HUES64 (cell line): ENCODE measurements around the gene KBTBD8.
A peak's percentile ranks its signal among the peaks of the same experiment; 100 is the strongest.

Experiments
- H3K27ac ChIP-seq: 2 replicates; pipeline ENCODE4 v1.7.0; 2013; ENCODE audit warnings: low read depth, low read length, inconsistent platforms
- H3K27me3 ChIP-seq: 2 replicates; pipeline ENCODE4 v1.6.1; 2013; ENCODE audit warnings: mild to moderate bottlenecking, low read length; ENCODE audit not compliant: insufficient read depth
- H3K36me3 ChIP-seq: 2 replicates; pipeline ENCODE4 v1.6.1; 2013; ENCODE audit warnings: mild to moderate bottlenecking, low read length; ENCODE audit not compliant: insufficient read depth
- H3K4me1 ChIP-seq: 2 replicates; pipeline ENCODE4 v1.6.1; 2013; ENCODE audit warnings: mild to moderate bottlenecking, low read length, moderate library complexity; ENCODE audit not compliant: insufficient read depth
- H3K4me3 ChIP-seq: 2 replicates; pipeline ENCODE4 v1.5.1; 2013; ENCODE audit warnings: mild to moderate bottlenecking, low read length, moderate library complexity
- H3K9ac ChIP-seq: 2 replicates; pipeline ENCODE4 v1.6.1; 2013; ENCODE audit warnings: mild to moderate bottlenecking, low read depth, low read length
- H3K9me3 ChIP-seq: 2 replicates; pipeline ENCODE4 v1.6.1; 2013; ENCODE audit warnings: low read depth, low read length; ENCODE audit not compliant: insufficient read depth
- WGBS: fragments of 150-250, 120-280 bp; methylation state at CpG from one replicate; pipeline ENCODE4 v1.1.7; 2013; ENCODE audit warnings: missing lambda C conversion rate; 5-methylcytosine and 5-hydroxymethylcytosine counted together

The KBTBD8 gene

DNA sequence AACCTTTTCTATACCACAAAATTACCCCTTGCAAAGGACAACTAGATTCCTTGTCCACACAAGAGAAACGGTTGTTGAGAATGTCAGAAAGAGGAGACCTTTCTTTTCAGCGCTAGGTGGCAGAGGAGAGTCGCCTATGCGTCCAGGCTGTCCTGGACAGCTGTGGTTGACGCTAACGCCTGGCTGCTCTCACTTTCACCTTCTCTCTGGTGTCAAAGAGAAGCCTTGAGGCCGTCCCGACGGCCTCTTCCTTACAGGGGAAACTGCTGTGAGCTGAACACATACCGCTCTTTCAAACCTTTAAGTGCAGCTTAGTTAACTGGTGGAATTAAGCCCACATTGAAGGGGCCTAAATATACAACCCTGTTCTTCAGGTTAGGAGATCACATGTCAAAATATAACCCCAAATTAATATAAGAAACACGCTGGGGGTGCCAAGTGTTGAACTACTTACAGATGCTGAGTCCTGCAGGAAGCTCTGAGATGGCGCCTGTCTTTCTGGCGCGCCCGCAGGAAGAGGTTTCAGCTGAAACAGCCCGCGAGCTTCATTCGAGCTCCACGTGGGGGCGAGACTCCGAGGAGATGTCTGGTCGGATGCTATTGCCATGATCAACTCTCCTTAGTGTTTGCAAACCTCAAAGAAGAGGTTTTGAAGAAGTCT is 26.1 kb upstream of the KBTBD8 start:
- Histone ChIP-seq H3K4me3 (no peak overlapping the region), H3K4me1 (peaks cover 8% of the 10 kb centered on the region; the same call in 1 of the 2 replicates), H3K36me3 (no peaks in the 10 kb centered on the region), H3K9me3 (no peaks in the 10 kb centered on the region), H3K27ac (no peak overlapping the region), H3K27me3 (peaks cover 6% of the 10 kb centered on the region), H3K9ac (no peak overlapping the region)
- WGBS: 39% methylated on average over 22 of the region's 22 CpGs

DNA sequence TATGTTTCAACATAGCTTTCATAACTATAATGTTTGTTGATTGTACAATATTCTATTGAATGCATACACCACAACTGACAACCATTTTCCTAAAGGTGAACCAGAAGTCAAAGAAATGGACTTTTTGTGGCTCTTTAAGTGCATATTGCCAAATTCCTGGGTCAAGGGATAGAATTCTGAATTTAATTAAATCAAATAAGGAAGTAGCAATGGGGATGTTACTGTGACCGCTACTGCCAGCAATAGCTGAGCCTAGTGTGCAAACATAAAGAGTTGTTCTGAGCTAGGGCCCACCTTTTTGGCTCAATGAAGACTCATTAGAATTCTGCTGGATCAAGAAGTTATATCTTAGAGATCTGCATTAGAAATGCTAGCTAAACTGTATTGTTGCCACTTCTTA is 17.3 kb upstream of the KBTBD8 start:
- Histone ChIP-seq H3K27ac (no peak overlapping the region), H3K36me3 (no peaks in the 10 kb centered on the region), H3K9ac (no peak overlapping the region), H3K4me1 (peaks cover 8% of the 10 kb centered on the region), H3K27me3 (no peaks in the 10 kb centered on the region), H3K4me3 (no peak overlapping the region), H3K9me3 (no peaks in the 10 kb centered on the region)
- WGBS: 94% methylated on average over 1 of the region's 1 CpG

DNA sequence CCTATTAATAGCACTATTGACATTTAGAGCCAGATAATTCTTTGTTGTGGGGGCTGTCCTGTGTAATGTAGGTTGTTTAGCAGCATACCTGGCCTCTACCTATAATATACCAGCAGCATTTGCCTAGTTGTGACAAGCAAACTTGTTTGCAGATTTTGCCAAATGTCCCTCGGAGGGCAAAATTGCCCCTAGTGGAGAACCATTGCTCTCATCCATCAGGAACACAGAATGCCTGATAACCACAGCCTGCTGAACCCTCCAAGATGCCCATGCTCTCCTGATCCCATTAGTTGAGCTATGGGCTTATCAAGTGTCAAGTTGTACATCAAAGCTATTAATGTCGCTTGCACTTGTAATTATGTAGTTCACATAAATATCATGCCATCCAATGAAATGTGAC is 15.0 kb upstream of the KBTBD8 start:
- Histone ChIP-seq H3K27me3 (no peaks in the 10 kb centered on the region), H3K9me3 (no peaks in the 10 kb centered on the region), H3K9ac (no peak overlapping the region), H3K27ac (no peak overlapping the region), H3K4me3 (no peak overlapping the region), H3K36me3 (no peaks in the 10 kb centered on the region), H3K4me1 (peaks cover 8% of the 10 kb centered on the region)
- 88% methylated on average over 2 of the region's 2 CpGs for WGBS

DNA sequence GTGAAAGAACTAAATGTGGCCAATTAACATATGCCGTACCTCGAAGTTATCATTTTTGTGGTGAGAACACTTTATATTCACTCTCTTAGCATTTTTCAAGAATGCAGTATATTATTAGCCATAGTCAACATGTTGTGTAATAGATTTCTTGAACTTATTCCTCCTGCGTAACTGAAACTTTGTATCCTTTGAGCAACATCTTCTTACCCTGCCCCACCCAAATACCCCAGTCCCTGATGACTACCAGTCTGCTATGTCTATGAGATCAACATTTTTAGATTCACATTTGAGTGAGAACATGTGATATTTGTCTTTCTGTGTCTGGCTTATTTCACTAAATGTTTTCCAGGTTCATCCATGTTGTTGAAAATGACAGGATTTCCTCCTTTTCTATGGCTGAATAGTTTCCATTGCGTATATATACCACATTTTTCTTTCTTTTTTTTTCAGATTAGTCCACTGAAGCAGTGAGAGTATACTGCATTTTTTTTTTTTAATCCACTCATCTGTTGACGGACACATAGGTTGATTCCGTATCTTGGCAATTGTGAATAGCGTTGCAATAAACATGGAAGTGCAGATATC is 12.7 kb upstream of the KBTBD8 start:
- no peak overlapping the region for H3K27ac ChIP-seq

DNA sequence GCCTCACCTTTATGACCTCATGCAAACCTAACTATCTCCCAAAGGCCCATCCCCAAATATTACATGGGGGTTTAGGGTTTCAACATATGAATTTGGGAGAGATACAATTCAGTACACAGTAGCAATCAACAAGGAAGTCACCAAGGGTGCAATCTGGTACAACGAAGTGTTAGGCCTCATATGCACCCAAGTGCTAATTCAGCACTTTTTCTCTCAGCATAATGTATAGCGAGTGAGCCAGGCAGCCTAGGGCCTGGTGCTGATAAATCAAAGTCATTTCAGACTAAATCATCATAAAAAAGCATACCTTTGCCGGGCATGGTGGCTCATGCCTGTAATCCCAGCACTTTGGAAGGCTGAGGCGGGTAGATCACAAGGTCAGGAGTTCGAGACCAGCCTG is 11.7 kb upstream of the KBTBD8 start:
- Histone ChIP-seq H3K9ac (no peak overlapping the region), H3K4me1 (peaks cover 32% of the 10 kb centered on the region), H3K9me3 (no peaks in the 10 kb centered on the region), H3K4me3 (no peak overlapping the region), H3K27ac (no peak overlapping the region), H3K27me3 (no peaks in the 10 kb centered on the region), H3K36me3 (no peaks in the 10 kb centered on the region)
- 96% methylated on average over 5 of the region's 5 CpGs for WGBS

More for the DNA sequence above, 12.7 kb upstream of the KBTBD8 start:
- H3K9me3 ChIP-seq: no peaks in the 10 kb centered on the region
- H3K9ac ChIP-seq: no peak overlapping the region
- H3K4me3 ChIP-seq: no peak overlapping the region
- no peaks in the 10 kb centered on the region for H3K36me3 ChIP-seq
- peaks cover 25% of the 10 kb centered on the region for H3K4me1 ChIP-seq
- H3K27me3 ChIP-seq: no peaks in the 10 kb centered on the region
- WGBS: 94% methylated on average over 5 of the region's 7 CpGs

DNA sequence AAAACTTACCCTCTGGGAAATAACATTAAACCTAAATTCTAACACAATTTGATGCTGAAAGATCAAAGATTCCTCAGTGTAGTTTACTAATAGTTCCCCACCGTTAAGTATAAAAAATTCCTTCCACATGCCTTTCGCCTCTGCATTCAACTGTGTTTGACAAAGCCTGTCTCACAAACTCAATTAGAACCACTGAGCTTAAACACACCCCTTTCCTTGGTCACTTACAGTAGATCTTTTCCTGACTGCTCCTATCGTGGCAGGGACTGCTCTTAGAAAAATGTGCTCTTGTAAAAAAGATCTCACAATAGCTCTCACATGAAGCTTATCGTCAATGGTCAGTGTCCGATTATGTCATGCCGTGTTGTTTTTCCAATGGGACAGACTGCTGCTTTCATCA is 8.9 kb upstream of the KBTBD8 start:
- H3K27ac ChIP-seq: peak overlapping the region; percentile 92
- H3K36me3 ChIP-seq: no peaks in the 10 kb centered on the region
- peaks cover 24% of the 10 kb centered on the region for H3K4me1 ChIP-seq
- peak overlapping the region; percentile 6 for H3K4me3 ChIP-seq
- peak overlapping the region; percentile 49 for H3K9ac ChIP-seq
- H3K27me3 ChIP-seq: no peaks in the 10 kb centered on the region
- H3K9me3 ChIP-seq: no peaks in the 10 kb centered on the region
- WGBS: 22% methylated on average over 6 of the region's 6 CpGs

DNA sequence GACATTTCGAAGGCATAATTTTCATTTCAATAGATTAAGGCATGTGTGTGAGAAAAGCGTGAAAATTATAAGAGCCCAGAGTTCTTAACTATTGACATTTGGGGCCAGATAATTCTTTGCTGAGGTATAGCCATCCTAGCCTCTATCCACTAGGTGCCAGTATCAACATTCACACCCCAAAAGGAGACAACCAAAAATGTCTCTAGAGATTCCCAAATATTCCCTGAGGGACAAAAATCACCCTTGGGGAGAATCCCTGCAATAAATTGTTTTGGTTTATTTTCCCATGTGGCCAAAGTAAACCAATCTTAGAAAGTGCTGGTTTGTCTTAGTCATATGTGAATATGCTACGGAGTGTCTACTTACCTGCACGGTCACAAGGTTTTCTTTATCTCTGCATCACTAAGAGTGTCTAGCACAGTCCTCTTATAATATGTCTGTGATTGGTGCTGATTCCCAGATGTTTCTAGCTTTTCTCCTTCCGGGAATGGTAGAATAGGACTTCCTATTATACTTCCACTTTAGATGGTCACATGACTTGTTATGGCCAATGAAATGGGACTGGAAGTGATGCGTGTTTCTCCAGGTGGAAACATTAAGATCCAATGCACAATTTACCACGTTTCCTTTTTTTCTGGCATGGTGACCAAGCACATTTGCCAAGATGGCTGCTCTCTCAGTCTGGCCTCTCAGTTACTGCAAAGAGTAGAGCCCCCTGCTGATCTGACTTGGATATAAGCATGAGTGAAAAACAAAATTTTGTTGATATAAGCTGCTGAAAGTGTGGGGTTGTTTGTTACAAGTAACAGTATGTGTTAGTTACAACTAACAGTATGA is 8.0 kb upstream of the KBTBD8 start:
- H3K27ac ChIP-seq: peak overlapping the region; percentile 92
- 87% methylated on average over 7 of the region's 7 CpGs for WGBS
- peak overlapping the region; percentile 49 for H3K9ac ChIP-seq

DNA sequence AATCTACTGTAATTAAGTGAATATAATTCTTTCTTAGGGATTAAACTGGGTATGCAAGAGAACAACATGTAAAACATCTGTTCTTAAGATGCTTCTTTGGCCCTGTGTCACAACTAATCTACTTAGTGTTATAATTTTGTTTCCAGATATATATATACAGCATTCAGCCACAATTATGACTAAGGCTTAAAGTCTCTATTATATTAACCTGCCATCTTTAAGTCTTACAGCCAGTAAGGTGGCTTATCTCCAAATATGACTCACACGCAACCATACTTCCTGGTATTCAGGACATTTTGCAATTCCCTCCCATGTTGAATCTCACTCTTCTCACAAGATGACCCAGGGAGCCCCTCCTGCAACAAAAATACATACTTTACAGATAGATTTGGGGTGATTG is 6.6 kb upstream of the KBTBD8 start:
- Histone ChIP-seq H3K9ac (no peak overlapping the region), H3K4me1 (peaks cover 24% of the 10 kb centered on the region), H3K27ac (no peak overlapping the region), H3K36me3 (no peaks in the 10 kb centered on the region), H3K4me3 (no peak overlapping the region), H3K9me3 (no peaks in the 10 kb centered on the region), H3K27me3 (no peaks in the 10 kb centered on the region)
- WGBS: 89% methylated on average over 1 of the region's 1 CpG

More for the DNA sequence above, 8.0 kb upstream of the KBTBD8 start:
- Histone ChIP-seq H3K4me3 (0 out of 2 replicates have a peak overlapping the region, but pooled peaks have one; percentile 6), H3K36me3 (no peaks in the 10 kb centered on the region), H3K9me3 (no peaks in the 10 kb centered on the region), H3K4me1 (peaks cover 24% of the 10 kb centered on the region), H3K27me3 (no peaks in the 10 kb centered on the region)

DNA sequence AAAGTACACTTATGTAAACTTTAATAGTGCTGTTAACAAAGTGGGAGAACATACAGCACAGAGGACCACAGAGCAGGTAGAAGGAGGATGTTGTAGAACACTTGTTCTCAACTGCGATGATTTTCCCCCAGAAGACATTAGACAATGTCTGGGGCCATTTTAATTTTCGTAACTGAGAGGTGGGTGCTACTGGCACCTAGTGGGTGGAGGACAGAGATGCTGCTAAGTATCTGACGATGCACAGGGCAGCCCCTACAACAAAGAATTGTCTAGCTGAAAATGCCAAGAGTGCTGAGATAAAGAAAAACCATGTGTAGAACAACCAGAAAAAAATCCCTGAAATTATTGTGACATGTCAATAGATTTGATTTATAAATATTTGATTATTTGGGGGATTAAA is 5.0 kb upstream of the KBTBD8 start:
- Histone ChIP-seq H3K27me3 (no peaks in the 10 kb centered on the region), H3K27ac (no peak overlapping the region), H3K4me3 (no peak overlapping the region), H3K36me3 (no peaks in the 10 kb centered on the region), H3K9ac (no peak overlapping the region), H3K9me3 (no peaks in the 10 kb centered on the region), H3K4me1 (peaks cover 24% of the 10 kb centered on the region)
- WGBS: 90% methylated on average over 3 of the region's 3 CpGs

DNA sequence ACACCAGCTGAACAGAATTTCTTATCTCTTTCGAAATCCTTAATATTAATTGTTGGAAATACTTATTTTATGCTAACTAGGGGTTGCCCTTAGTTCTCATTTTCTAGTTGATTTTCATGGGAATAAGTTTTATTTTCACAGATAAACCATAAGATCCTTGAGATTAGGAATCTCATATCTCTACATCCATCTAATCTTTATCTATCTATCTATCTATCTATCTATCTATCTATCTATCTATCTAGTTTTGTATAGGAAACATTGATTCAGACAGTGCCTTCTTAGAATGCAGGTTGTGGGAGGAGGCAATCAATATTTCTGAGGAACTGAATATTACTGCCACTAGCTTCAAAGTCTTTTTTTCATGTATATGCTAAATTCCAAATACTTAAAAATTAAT is 3.5 kb upstream of the KBTBD8 start:
- Histone ChIP-seq H3K9me3 (no peaks in the 10 kb centered on the region), H3K4me3 (no peak overlapping the region), H3K27ac (no peak overlapping the region), H3K27me3 (peaks cover 9% of the 10 kb centered on the region; the same call in 1 of the 2 replicates), H3K36me3 (no peaks in the 10 kb centered on the region), H3K9ac (no peak overlapping the region), H3K4me1 (peaks cover 18% of the 10 kb centered on the region)
- WGBS: no CpG with 5 or more reads among the region's 1 CpG

DNA sequence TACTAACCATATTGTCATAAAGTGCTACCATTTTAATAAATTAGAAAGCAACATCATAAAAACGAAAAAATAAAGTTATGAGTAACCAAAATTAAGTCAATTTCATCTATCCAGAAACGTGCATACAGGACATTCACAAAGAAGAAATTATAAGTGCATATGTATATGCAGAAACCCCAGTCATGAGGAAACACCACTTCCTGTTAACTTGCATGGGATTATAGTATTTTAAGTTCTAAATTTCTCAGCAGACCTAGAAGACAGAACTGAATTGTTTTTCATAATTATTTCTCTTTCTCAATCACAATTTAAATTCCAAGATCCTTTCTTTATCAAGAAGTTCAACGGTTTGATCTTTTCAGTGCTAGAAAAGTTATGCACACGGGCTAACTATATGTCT is 1.4 kb upstream of the KBTBD8 start:
- 97% methylated on average over 2 of the region's 4 CpGs for WGBS
- H3K4me3 ChIP-seq: no peak overlapping the region

More for the DNA sequence above, 1.4 kb upstream of the KBTBD8 start:
- H3K27ac ChIP-seq: no peak overlapping the region
- H3K36me3 ChIP-seq: no peaks in the 10 kb centered on the region
- no peak overlapping the region for H3K9ac ChIP-seq
- H3K27me3 ChIP-seq: peaks cover 13% of the 10 kb centered on the region; the same call in 1 of the 2 replicates
- no peaks in the 10 kb centered on the region for H3K9me3 ChIP-seq
- H3K4me1 ChIP-seq: peaks cover 15% of the 10 kb centered on the region; the same call in 1 of the 2 replicates
